NCI-H345 treated with DMSO at 0.1 percent for 48 hours (cell line): ENCODE measurements around the gene APBA1.

Experiments used
- DNase-seq: peaks from one replicate; lab custom pipeline; 2025; ENCODE audit not compliant: unreplicated experiment; lab: John Stamatoyannopoulos, UW

Gene APBA1

DNA sequence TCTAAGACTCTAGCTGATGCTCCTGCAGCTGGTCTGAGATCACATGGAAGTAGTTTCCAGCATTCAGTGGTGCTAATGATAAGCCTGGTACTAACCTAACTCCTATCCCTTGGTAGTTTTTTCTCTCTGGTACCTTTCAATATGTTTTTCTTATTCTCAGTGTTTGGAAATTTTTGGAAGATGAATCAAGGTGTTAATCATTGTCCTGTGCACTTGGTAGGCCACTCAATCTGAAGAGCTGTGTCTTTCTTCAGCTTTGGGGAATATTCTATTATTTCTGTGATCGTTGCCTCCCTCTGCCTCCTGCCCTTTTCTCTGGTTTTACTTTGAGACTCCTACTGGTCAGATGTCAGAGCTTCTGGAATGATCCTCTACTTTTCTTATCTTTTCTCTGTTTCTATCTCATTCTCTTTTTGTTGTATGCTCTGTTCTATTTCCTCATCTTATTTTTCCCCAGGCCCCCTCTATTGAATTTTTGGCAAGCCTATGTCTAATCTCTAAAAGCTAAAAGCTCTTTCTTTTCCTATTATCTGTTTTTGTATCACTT, 136.8 kb downstream of the APBA1 start:
- no peak for DNase-seq

DNA sequence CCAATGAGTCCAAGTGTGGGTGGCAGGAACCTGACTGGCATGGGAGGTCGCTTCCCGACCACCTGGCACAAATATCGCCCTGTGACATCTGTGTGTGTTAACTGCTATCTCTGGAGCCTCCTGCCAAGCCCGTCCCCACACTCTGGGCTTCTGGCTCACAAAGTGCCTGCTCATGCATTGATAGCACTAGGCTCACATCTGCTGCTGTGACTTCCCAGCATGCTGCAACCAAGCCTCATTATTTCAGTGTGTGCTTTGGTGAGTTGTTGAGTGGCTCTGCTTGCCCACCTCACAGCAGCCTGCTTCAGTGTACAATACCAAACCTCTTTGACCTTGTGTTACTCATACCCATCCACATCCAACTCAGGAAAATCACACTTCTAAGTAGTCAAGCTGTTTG, 139.8 kb downstream of the APBA1 start:
- peak; percentile 66 for DNase-seq

DNA sequence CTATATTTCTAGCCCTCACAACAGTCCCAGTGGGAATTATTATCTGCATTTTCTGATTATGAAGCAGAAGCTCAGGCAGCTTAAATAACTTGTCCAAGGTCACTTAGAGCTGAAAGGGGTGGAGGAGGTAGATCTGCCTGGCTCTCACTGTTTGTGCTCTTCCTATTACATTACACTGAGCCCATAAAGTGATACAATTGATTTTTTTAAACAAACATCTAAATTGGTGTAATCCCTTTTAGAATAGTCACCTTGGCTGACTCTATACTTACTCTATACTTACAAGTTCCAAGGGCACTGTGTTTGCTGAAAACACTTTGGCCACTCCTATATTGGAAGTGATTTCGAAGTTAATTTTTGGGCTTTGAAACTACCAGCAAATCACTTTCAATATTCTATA, 144.7 kb downstream of the APBA1 start:
- no peak for DNase-seq

DNA sequence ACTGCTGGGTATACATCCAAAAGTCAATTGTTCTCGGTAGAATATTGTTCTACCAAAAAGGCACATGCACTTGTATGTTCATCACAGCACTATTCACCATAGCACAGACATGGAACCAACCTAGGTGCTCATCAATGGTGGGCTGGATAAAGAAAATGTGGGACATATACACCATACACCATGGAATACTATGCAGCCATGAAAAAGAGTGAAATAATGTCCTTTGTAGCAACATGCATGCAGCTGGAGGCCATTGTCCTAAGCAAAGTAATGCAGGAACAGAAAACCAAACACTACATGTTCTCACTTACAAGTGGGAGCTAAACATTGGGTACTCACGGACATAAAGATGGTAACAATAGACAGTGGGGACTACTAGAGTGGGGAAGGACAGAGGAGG, 145.5 kb downstream of the APBA1 start:
- no peak for DNase-seq

DNA sequence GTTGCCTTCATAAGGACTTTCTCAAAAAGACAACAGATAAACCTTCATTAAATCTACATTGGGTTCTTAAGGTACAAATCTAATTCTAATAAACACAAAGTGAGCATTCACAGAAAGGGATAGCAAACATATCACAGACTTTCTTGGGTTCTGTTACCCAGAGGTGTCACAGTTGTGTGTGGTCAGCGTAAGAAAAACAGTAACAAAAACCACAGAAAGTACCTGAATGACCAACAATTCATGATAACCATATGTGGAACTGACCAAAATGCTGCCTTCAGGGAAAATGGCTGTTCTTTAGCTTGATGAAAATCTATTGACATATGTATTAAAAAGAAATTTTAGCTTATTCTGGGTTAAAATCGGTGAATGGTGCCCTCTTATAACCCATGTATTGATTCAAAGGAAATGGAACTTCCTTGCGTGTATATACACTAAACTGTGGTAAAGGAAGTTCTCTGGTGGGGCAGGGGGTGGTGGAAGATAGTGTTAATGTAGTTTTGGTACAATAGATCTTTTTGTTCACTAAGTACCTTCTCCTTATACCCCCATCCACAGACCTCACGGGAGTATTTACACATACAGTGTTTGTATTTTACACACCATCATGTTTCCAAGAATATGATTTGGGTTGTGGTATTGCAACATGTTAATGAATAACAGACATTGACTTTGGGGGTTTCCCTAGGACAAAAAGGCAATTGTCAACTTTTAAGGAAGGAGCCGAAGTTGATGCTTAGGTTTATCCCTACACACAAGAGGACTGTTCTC, 152.5 kb downstream of the APBA1 start:
- DNase-seq = no peak

DNA sequence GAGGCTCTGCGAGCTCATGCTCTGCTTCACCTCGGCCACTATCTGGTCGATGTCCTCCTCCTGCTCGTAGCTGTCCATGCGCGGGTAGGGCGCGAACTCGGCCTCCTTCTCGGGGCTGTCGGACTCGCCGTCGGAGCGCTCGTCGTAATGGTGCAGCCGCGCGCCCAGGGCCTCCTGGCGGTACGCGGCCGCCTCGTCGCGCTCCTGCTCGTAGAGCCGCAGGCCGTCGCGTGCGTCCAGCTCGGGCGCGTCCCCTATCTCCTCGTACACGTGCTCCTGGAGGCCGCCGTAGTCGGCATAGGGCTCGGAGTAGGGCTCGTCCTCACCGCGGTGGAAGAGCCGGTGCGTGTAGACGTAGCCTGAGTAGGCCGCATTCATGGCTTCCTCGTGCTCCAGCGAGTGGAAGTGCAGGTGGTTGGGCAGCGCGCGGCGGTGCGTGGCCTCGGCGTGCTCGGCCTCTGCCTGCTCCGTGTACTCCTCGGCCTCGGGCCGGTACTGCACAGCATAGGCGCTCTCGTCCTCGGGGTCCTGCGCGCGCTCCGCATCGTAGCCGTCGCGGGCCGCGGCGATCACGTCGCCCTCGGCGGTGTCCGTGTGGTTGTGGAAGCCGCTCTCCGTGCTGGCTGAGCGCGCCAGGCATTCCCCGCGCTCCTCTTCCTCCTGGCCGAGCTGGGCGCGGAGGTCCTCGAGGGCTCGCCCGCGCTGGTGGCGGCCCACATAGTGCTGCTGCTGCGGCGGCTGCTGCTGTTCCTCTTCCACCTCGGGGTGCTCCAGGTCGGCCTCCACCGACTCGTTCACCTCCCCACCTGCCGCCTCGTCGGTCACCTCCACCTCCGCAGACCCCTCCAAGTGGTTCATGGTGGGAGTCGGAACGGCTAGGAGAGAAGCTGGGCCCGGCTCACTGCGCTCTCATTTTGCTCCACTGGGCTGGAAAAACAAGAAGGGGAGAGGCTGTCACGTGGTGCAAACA, 155.5 kb downstream of the APBA1 start:
- no peak for DNase-seq

DNA sequence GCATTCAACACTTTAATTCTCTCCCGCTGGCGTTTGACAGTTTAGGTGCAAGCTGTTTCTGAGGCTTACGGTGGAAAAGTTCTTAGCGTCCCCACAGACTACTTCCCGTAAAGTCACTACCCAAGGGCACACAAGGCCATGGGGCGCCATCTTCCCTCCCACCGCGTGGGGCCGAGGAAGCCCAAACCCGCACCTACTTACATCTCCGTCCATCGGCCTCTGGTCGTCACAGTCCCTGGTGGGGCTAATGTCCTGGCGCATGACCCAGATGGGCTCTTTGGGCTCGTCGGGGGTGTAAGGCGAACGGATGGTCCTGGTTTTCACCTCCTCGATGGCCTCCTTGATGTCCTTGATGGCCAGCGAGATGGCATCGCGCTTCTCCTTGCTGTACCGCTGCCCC, 156.4 kb downstream of the APBA1 start:
- DNase-seq = no peak

DNA sequence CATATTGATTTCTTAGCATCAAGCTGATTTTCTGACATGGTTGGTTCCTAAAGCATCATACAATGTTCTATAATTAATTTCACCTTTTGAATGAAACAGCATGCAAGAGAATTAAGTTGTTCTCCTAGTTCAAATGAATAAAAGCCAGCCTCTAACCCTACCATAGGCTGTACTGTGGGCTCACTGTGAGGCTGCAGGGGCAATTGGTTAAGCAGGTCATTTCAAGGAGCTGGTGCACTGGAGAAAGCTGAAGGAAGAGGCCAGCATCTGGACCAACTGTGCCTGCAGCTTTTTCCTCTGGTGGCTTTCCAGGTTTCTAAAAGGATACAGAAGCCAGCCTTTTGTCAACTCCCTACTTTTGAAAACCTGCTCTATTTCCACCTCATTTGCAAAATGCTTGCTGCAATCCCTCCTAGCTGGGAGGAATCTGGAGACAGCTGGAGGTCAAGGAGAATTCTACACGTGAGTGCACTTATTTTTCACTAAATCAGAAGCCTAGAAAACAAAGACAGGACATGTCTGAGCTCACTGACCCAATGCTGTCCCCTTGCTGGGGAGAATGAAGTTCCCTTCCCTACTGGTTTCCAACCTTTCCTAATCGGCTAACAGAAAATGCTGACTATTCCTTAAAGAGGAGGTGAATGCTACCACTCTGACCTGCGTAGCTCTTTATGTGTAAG, 158.9 kb downstream of the APBA1 start:
- DNase-seq = no peak

DNA sequence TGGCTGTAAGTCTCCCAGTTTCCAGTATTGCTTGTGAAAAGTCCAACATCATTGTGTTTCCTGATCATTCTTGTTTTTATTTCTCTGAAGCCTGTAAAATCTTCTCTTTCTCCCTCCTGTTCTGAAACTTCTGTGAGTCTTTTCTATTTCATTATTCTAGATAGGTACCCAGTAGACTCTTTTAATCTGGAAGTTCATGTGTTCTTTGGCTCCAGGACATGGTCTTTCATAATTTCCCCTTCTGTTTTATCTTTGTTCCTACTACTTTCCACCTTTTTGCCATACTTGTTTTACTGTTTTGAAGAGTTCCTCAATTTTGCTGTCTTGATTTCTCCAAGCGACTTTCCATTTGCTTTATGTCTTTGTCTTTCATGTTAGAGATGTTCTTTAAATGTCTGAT, 168.1 kb downstream of the APBA1 start:
- no peak for DNase-seq

DNA sequence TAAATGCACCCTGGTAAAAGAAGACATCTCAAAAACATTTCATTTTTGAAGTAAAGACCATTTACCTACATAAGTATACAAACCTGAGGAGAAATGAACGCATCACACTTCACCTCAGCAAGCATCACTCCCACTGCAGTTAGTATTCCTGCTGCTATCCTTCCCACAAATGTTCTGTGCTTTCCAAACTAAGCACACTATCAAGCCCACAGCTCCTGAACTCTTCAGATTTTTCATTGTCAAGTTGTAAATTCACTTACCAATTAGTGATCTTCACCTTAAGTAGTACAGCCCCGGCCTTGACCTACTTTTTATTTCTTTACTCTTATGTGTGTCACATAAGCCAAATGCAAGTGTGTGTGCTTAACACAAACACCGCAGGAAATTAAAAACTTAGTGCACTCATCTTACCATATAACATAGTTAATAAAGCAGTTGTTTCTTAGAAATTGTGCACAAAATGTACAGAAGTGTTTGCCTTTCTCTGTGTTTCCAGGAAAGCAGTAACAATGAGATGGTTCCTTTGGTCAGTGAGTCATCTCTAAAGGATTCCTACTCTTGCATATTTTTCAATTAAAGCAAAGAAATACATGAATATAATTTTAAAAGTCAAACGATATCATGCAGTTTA, 169.4 kb downstream of the APBA1 start:
- DNase-seq = peak; percentile 26

DNA sequence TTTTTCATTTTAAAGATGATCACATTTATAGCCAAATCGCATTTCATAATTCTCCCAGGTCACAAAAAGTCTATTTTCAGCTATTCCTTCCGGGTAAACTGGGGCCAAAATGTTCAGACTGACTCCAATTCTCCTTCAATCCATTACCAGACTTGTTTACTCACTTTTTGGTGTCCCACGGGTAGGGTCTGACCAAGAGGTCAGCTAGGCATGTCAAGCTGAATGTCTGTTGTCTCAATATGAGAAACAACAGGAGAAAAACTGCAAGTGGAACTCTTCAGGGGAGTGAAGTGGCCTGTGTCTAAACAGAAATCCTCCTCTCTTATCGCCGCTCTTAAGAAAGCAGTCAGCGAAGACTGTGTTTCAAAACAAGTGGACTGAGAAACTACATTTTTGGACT, 171.3 kb downstream of the APBA1 start:
- no peak for DNase-seq

DNA sequence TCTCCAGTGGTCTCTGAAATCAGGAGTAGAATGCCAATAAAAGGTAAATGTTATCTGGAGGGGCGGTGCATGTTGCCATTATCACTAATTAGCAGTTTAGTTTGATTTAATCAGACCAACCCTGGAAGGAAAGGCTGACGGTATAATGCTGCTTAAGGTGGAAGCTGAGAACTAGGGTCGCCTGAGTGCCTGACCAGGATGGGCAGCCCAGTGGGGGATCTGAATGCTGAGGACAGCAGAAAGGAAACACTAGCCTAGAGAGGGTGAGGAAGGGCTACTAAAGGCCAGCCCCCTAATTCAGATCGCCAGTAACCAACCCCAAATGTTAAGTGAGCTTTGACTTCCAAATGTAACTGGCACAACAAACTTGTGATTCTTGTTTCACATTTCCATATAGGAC, 172.2 kb downstream of the APBA1 start:
- DNase-seq = no peak

DNA sequence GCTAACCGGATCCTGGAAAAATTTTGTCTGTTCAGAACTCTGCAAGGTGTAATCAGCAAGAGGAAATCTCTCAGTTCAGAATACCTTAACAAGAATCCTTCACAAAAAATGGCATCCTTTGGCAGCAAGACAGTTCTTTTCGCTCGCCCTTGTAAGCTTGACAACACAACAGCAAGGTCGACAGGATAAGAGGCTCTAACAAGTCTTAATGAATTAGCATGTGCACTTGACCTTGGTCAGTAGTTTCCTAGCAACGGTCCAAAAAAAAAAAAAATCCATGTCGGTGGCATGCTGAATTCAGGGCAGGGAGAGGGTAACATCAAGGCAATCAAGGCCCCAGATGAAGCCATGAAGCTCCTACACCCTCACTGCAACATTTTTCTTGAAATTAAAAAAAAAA, 172.8 kb downstream of the APBA1 start:
- DNase-seq = no peak

DNA sequence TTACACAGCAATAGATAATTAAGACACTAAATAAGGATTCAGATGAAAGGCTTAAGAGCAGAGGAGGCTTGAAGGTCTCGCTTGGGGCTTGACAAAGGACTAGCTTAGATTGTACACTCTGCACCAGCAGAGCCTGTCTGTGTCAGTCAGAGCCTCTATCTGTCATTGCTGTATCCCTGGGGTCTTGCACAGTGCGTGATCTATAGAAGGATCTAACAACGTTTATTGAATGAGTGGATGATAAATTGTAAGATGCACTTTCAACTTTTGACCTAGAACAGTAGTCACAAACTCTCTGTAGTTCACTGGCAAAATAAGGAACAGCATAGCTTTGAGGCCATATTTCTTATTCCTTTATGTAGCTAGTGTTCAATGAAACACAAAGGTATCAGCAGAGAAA, 173.7 kb downstream of the APBA1 start:
- no peak for DNase-seq

DNA sequence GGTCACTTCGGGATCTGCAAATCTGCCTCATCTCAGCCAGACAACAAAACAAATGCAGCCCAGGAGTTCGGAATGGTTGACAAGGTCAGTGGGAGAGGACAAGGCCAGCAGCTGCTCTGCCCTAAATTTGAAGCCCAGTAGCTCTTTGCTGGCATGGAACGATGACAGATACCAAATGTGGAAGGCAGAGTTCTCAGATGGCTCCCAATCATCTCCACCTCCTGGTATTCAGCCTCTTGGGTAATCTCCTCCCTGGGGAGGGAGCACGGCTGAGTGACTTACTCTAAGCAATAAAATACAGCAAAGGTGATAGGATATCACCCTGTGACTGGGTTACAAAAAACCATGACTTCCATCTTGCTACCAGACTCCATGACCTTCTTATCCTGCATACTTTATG, 174.4 kb downstream of the APBA1 start:
- no peak for DNase-seq

DNA sequence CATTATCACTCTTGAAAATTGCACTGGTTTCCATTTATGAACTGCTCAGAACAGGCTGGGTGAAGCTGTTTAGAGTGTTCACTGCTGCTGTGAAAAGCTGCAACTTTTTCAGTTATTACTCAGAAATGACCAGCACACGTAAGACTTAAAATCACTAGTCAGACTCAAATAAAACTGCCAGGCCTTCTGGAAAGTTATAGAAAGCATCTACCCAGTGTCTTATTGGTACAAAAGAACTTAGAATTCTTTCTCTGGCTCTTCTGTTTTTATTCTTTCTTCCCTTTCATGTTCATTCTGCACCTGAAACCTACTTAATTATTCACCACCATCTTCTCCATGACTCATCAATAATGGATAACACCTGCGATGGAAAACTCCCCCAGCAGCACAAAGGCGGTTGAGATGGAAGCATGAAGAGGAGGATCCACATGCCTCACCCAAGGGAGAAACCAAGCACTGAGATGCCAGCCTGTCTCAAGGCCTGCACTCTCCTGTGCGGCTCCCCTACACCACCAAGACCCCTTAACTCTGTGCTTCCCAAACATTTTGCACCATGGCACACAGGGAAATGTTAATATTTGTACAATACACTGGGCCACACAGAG, 175.2 kb downstream of the APBA1 start:
- DNase-seq = no peak

DNA sequence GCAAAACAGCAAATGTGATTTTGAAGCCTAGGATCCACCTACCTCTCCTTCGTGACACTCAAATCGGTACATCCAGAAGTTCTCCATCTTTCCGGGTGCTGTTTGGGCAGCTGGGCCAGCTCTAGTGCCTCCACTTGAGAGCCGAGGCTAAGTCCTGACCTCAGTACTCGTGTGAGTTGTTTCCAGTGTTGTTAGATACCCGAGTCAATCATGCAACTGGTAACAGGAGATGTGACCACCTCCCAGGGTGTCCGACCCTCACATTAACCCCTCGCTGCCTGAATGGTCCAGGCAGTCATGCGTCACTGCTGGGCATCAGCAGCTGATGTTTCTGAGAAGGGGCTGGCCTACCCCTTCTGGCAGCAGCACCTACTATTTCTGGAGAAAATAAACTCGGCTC, 176.9 kb downstream of the APBA1 start:
- no peak for DNase-seq

DNA sequence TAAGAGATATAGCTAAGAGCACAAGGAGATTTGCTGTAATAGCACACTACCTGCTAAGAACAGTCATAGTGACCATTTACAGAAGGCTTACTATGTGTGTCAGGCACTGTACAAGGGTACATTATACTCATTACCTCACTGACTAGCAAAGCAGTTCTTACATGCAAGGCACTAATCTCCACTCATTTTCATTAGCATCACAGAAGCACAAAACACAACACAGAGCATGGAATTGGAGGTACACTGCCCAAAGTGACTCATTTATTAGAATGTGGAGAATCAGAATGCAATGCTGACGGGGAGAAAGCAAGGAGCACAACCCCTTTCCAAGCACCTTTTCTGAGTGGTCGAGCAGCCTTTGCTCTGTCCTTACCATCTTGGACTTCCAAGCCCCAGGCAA, 177.4 kb downstream of the APBA1 start:
- no peak for DNase-seq

DNA sequence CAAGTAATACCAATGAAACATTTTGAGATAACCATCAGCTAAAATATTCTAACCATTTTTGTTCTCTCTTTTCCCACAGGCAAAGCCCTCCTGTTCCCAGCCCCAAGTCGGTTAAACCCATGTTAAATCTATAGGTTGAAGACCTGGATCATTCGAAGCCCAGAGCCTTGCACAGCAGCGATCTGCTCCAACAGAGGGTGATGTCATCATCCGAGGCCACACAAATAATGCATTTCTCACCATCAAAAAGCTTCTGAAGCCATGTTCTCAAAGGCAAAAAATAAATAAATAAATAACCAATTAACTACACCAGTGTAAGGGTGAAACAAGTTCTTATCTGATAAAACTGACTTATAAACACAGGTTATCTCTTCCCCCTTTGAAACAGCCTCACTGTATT, 178.0 kb downstream of the APBA1 start:
- no peak for DNase-seq

DNA sequence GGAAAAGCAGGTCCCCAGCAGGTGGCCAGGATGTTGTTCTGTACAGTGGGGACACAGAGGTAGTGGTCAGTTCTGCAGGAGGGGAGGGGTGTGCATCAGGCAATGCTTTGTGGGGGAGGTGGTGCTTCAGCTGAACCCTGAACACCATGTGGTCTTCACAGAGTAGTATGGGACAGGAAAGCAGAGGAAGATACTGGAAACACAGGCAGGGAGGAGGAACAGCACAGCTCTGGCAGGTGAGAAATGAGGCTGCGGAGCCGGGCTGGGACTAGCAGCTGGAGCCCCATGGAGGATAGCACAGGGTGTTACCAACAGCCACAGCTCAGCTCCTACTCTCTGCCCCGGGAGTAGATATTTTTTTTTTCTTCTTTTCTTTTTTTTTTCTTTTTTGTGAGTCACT, 185.7 kb downstream of the APBA1 start:
- DNase-seq = no peak

DNA sequence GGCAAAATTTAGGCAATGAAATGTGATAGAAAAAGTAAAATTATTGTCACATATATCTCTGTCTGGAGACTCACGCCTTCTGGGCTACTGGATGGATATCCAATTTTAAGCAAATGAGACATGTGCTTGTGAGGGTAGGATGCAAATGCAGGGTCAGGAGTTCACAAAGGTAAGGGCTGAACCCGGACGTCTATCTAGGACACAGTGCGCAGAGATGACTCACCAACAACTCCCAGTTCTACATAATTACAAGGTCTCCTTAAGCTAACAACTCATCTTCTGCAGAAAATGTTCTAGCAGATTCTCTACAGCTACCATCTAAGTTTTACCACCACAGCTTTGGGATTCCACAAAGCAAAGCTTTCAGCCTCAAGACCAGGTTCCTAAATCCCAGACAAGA, 186.7 kb downstream of the APBA1 start:
- no peak for DNase-seq
